Kasumi-1 (cell line): Measurements from ENCODE around the gene BAHCC1.
"Not testable (repeated sequence)": the region's sequence is repeated elsewhere in the genome, so short reads cannot be mapped to it uniquely, and the experiment has no call there.

ENCODE experiments used
- DNase-seq, 2 experiments: peaks; one replicate each; lab custom pipeline; 2025; lab: John Stamatoyannopoulos, UW

Gene BAHCC1

GRCh38 chr17:81394921-81395599, at the start of gene BAHCC1:
Gene BAHCC1 (plus strand): TSS chr17:81395457. CDS start chr17:81399740, 4,283 bp downstream.
- peak; percentile 99 for DNase-seq

GRCh38 chr17:81346090-81346907, 49.0 kb upstream of the BAHCC1 start:
- DNase-seq, result peak; percentile 83 to 87

GRCh38 chr17:81346908-81347349, 48.3 kb upstream of the BAHCC1 start:
- DNase-seq, result no peak

- DNase-seq, result no peak
Measured at GRCh38 chr17:81347437-81347836, 47.8 kb upstream of the BAHCC1 start.

- DNase-seq, result no peak
Measured at GRCh38 chr17:81348097-81349055, 46.9 kb upstream of the BAHCC1 start.

GRCh38 chr17:81349397-81350319, 45.6 kb upstream of the BAHCC1 start:
- DNase-seq, result no peak

- DNase-seq, result peak in 1 of 2 experiments; percentile 27
Measured at GRCh38 chr17:81350320-81350890, 44.9 kb upstream of the BAHCC1 start.

- DNase-seq, result not testable (repeated sequence)
Measured at GRCh38 chr17:81351329-81352052, 43.8 kb upstream of the BAHCC1 start.

GRCh38 chr17:81352056-81352455, 43.2 kb upstream of the BAHCC1 start:
- not testable (repeated sequence) for DNase-seq

GRCh38 chr17:81354252-81354953, 40.9 kb upstream of the BAHCC1 start:
- no peak for DNase-seq

GRCh38 chr17:81354954-81355347, 40.3 kb upstream of the BAHCC1 start:
- peak; percentile 84 to 90 for DNase-seq

GRCh38 chr17:81359218-81359617, 36.0 kb upstream of the BAHCC1 start:
- DNase-seq, result no peak

- DNase-seq, result not testable (repeated sequence)
Measured at GRCh38 chr17:81362001-81362400, 33.3 kb upstream of the BAHCC1 start.

- DNase-seq, result no peak
Measured at GRCh38 chr17:81364278-81365147, 30.7 kb upstream of the BAHCC1 start.

- DNase-seq, result no peak
Measured at GRCh38 chr17:81365148-81365600, 30.1 kb upstream of the BAHCC1 start.

- DNase-seq, result peak; percentile 41 to 54
Measured at GRCh38 chr17:81365601-81366585, 29.4 kb upstream of the BAHCC1 start.

- no peak for DNase-seq
Measured at GRCh38 chr17:81366648-81367047, 28.6 kb upstream of the BAHCC1 start.
